GM19324 (cell line): Measurements from ENCODE around the gene GPC4.

Experiments used
- ATAC-seq: cut with Tn5 transposase; IDR thresholded peaks from one replicate; pipeline ENCODE4 v1.9.1; 2021; ENCODE audit warnings: mild to moderate bottlenecking, moderate library complexity; ENCODE audit not compliant: unreplicated experiment, low FRiP score

GPC4 gene

GRCh38 chrX:133415276-133416105 is at the start of gene GPC4:
GPC4 (minus strand) TSS chrX:133415489; CDS start chrX:133414965, 524 bp downstream.
- ATAC-seq: peak; percentile 46

DNA sequence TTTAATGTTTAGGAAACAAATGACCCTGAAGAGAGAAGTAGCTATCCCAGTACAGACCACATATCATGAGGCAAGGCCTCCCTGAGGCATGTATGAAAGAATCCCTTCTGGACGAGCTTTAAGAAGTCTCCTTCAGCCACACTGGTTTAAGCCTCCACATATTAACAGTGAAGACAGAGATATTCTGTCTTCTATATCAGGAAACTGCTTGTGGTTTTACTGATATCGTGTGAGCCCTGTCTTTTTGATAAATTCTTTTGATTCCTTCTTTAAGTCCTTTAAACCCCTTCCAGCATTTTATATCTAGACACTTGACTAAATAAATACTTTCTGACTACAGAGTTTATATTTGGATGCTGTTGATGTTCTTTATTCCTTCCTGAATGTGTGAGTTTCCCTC is 45.9 kb upstream of the GPC4 start:
- no peak for ATAC-seq

GRCh38 chrX:133454924-133455323 is 39.6 kb upstream of the GPC4 start:
- ATAC-seq: no peak

DNA sequence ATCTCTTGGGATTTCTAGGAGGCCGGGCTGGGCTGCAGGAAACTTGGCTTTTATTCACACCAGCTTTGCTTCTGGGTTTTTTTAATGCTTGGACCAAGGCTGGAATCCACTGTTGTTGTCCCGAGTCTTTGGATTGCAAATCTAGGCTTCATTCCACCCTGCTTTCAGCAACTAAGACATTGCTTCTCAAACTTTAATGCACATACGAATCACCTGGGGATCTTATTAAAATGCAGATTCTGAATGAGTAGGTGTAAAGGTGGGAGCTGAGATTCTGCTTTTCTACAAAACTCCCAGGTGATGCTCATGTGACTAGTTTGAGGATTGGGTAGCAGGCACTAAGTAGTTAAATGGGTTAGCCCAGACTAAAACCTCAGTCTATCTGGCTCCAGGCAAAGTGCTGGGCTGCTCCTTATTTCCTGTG is 39.2 kb upstream of the GPC4 start:
- no peak for ATAC-seq

DNA sequence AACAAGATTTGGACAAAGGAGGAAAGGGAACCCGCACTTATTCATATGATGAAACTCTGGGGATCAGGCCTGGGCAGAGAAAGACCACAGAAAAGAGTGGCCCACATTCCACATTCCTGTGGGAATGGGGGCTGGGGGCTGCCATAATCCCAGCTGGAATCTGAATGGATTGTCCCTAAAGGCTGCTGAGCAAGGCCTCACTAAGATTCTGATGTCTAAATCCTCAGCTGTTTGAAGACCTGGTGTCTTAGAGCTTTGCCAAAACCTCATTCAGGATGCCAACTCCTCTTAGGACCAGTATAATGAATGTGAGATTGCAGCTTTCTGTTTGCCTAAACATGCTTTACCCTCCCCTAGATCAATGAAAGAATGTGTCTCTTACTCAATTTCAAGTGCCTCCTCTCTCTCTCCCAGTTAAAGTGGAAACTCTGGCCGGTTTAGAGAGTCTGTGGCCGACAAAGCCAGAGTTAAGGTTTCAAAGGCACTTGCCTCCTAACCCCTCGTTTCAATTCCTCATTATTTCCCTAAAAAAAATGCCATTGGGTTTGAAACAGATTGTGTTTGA is 33.3 kb upstream of the GPC4 start:
- no peak for ATAC-seq

GRCh38 chrX:133444952-133445831 is 29.9 kb upstream of the GPC4 start:
- no peak for ATAC-seq

- no peak for ATAC-seq
These were observed 28.9 kb upstream of the GPC4 start for GRCh38 chrX:133444196-133444595.

DNA sequence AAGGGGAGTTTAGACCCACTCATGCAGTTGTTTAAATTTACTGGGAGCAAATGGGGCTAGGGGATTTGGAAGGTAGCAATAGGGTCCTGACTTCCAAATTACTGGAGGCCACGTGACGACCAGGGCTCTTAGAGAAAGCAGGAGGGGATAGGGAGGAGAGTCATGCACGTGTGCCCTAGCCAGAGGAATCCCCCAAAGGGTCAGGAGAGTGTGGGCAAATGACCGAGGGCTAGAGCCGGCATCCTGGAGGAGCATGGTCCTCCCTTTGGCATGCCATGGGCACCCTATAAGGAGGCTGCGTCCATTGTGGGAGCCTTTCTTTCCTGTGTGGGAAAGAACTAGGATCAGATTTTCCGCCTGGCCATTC is 25.5 kb upstream of the GPC4 start:
- no peak for ATAC-seq

DNA sequence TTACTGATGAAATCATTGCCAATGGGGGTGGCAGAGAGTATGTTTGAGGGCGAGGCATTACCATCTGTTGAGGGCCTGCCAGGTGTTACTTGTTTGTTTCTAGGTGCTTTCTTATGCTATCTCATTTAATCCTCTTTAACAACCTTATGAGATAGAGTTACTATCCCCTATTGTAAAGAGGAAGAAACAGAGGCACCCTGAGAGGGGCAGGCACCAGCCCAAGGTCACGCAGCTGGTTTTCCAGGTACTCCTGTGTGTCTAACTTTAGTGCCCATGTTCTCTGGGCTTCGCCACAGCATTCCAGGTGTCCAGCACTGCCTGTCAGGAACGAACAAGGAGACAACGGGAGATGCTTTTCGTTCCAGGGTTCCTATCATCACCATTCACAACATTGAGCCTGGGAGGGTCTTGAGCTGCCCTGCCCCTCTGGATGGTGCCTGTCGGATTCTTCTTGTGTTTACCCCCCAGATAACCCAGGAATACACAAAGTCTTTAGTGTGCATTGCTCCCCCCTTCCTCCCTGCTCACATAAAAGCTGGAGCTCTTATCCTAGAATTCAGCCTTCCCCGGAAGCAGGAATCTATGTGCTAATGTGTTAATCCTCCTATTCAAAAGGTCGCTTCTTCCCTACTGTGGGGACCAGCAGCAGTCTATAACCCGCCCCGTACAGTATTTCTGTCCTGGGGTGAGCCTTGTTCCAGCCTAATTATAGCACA is 24.9 kb upstream of the GPC4 start:
- ATAC-seq: no peak

- ATAC-seq: no peak
These were observed 22.5 kb upstream of the GPC4 start for GRCh38 chrX:133437766-133438165.

DNA sequence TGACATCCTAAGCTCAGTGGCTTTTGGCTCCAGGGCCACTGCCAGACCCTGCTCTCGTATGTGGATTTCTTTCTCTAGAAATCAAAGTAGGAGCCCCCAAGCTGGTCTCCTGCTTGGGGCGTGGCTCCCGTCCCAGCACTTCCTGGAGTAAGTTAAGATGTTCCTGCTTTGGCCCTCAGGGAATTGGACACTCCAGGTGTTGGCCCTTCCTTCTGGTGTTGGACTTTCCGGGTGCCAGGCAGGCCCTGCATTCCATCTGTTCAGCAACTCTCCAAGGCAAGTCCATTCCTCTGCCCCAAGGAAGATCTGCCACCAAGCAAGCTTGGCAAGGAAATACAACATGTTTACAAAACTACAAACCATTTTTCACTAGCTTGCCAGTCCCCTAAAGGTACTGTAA is 22.1 kb upstream of the GPC4 start:
- no peak for ATAC-seq

DNA sequence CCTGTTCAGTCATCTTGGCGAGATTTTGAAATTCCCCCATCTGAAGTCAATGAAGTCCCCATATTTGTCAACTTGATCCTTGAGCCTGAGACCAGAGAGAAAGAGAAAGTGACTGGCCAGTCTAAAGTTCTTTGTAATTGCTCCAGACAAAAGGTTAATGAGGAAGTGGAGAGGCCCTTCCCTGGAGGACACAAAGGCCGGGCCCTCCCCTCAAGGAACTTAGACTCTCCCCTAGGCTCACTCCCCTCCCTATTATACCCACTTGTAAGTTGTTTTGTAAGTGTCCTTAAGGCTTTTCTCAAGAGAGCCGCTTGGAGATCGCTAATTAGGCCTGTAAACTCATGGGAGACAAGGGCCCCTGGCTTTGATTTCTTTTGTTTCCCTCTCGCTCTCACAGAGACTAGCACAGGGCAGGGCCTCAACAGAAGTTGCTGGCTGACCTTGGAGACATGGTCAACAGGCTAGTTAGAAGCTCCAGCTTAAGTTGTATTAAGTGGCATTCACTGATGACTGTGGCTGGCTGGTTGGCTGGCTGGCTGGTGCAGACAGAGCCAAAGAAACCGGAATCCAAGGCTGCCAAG is 20.3 kb upstream of the GPC4 start:
- no peak for ATAC-seq

DNA sequence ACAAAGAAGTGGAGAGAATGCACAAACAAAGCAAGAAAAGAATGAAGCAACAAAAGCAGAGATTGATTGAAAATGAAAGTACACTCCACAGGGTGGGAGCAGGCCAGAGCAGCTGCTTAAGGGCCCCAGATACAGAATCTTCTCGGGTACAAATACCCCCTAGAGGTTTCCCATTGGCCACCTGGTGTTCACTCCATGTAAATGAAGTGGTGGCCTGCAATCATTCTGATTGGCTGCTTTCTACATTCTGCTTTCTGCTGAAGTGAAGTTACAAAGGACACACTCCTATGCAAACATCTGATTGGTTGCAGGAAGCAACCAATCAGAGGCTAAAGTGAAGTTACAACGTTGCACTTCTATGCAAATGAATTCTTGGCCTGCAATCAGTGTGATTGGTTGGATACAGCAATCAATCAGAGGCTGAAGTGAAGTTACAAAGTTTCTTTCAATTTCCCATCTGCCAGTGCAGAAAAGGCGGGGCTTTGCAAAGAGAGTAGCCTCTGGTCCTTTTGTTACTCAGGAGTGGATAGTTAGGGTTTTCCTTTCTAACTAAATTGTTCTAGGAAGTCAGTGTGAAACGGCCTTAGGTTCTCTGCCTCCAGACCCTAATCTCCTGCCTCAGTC is 19.0 kb upstream of the GPC4 start:
- ATAC-seq: no peak

- no peak for ATAC-seq
These were observed 4.6 kb upstream of the GPC4 start for GRCh38 chrX:133419911-133420310.

DNA sequence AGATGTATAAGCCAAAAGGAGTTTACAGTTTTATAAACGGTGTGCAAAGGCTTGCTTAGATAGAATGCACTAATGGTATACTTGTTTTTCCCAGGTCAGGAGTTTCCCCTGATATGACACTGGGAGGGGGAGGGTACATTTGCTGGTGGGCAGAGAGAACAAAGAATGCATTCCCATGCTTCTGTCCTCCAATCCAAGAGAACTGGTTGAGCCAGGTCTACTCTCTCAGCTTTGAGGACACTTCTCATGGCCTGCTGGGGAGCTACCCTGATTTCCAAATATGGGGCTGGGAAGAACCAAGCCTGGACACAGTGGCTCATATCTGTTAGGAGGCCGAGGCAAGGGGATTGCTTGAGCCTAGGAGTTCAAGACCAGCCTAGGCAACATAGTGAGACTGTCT is 3.3 kb upstream of the GPC4 start:
- ATAC-seq: no peak

- ATAC-seq: no peak
These were observed 2.1 kb upstream of the GPC4 start for GRCh38 chrX:133417364-133417763.

GRCh38 chrX:133414406-133415275 is 648 bp downstream of the GPC4 start:
- ATAC-seq: peak; percentile 28

GRCh38 chrX:133413218-133413925 is 1.9 kb downstream of the GPC4 start:
- no peak for ATAC-seq
